Activated naive CD8-positive, alpha-beta T cell (primary cell): ENCODE measurements around the gene FZD10.

ENCODE experiments used
- H3K27ac Mint-ChIP-seq: one replicate; pipeline ENCODE4 v1.8.0; 2021; ENCODE audit warnings: mixed read lengths
- H3K27me3 Mint-ChIP-seq: one replicate; pipeline ENCODE4 v1.8.0; 2021; ENCODE audit warnings: mixed read lengths
- H3K36me3 Mint-ChIP-seq: one replicate; pipeline ENCODE4 v1.8.0; 2021; ENCODE audit warnings: mixed read lengths
- H3K4me1 Mint-ChIP-seq: one replicate; pipeline ENCODE4 v1.8.0; 2021; ENCODE audit warnings: low read depth, mixed read lengths
- H3K4me3 Mint-ChIP-seq: one replicate; pipeline ENCODE4 v1.8.0; 2021; ENCODE audit warnings: mild to moderate bottlenecking, mixed read lengths
- H3K9me3 Mint-ChIP-seq: one replicate; pipeline ENCODE4 v1.8.0; 2021; ENCODE audit warnings: low read depth, mixed read lengths

Gene FZD10

GRCh38 chr12:130155416-130156073, 6.7 kb upstream of the FZD10 start:
- Mint-ChIP-seq H3K27ac (no peak overlapping the region), H3K36me3 (no peaks in the 10 kb centered on the region), H3K27me3 (peaks cover 20% of the 10 kb centered on the region), H3K4me3 (no peak overlapping the region), H3K4me1 (no peaks in the 10 kb centered on the region), H3K9me3 (no peaks in the 10 kb centered on the region)

DNA sequence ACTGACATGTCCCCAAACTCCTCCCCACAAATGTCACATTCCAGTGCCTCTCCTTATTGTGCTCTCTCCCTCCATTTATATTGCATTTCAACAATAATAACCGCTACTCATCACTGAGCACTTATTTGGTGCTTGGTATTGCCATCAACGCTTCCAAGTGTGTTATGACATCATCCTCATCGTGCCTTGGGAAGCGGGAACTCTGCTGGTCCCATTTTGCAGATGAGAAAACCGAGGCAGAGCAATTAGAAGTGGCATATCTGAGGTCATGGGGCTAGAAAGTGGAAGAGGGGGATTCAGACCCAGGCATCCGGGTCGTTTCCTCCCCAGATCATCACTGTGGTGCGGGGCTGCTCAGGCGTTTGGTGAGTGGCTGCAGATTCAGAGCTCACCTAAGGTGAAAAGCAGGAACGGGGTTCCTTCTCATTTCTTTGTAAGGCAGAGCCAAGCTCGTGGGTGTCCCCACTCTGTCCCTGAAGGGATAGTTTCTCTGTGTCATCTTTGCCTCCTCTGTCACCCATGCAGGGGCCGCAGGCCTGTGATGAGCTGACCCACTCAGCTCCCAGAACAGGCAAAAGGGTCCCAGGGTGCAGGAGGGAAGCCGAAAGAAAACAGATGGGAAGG, 5.5 kb upstream of the FZD10 start:
- no peaks in the 10 kb centered on the region for H3K9me3 Mint-ChIP-seq
- H3K36me3 Mint-ChIP-seq: no peaks in the 10 kb centered on the region
- peaks cover 20% of the 10 kb centered on the region for H3K27me3 Mint-ChIP-seq
- no peak overlapping the region for H3K27ac Mint-ChIP-seq
- H3K4me1 Mint-ChIP-seq: peaks cover 2% of the 10 kb centered on the region
- no peak overlapping the region for H3K4me3 Mint-ChIP-seq

- H3K4me3 Mint-ChIP-seq: no peak overlapping the region
- no peak overlapping the region for H3K27ac Mint-ChIP-seq
- H3K9me3 Mint-ChIP-seq: no peaks in the 10 kb centered on the region
- H3K27me3 Mint-ChIP-seq: peaks cover 20% of the 10 kb centered on the region
- H3K36me3 Mint-ChIP-seq: no peaks in the 10 kb centered on the region
- peaks cover 4% of the 10 kb centered on the region for H3K4me1 Mint-ChIP-seq
Measured at GRCh38 chr12:130157998-130158753, 4.1 kb upstream of the FZD10 start.

DNA sequence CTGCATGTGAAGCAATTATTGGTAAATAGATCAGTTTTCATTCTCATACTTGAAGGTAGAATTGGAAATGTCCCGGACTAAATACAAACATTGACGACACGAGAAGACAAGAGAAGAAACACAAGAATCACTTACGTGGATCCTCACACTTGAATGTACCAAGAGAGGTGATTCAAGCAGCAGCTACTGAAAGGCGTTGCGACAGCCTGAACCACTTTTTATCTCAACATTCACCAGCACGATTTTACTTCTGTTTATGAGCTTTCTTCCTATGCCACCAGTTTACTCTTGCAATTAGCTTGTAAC, 3.6 kb upstream of the FZD10 start:
- Mint-ChIP-seq H3K27me3 (peaks cover 22% of the 10 kb centered on the region), H3K36me3 (no peaks in the 10 kb centered on the region), H3K27ac (no peak overlapping the region), H3K4me3 (no peak overlapping the region), H3K4me1 (peaks cover 5% of the 10 kb centered on the region), H3K9me3 (no peaks in the 10 kb centered on the region)

DNA sequence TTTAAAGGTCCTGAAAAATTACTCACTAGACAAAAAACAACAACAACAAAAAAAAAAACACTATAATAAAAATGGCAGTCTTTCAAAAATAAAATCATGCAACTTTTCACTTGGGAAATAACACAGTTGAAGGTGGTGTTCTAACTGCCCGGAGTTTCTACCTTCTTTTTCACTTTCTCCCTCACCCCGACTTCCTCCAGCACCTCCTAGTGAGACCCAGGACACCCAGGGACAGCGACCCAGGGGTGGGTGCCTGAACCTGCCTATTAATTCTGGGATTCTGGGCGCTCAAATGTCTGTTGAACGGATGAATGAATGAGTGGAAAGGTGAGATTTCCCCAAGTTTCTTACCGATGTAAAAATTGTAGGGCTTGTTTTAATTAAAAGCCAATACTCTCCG, 2.0 kb upstream of the FZD10 start:
- H3K27ac Mint-ChIP-seq: no peak overlapping the region
- H3K36me3 Mint-ChIP-seq: no peaks in the 10 kb centered on the region

DNA sequence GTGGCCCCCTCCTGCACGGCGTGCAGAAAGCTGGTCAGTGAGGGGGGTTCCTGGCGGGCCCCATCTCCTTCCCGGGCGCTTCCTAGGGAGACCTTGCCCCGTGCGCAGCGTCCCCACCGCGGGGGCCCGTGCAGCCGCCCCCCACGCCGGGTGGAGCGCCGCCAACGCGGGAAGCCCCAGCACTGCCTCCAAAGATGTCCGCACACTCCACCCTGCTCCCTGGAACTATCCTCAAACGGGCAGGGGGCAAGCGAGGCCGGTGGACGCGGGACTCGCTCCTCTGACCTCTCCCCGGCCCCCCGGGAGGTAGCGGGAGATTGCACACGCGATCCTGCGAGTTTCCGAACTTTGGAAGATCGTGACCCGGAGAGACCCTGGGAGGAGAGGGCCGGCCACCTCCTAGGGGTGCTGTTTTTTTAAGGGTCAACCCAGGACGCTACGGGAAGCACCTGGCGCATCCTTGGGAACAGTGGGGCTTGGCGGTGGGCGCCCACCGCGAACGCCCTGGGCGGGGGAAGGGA, 1.5 kb upstream of the FZD10 start:
- H3K27ac Mint-ChIP-seq: no peak overlapping the region
- H3K9me3 Mint-ChIP-seq: no peaks in the 10 kb centered on the region
- H3K4me3 Mint-ChIP-seq: no peak overlapping the region
- H3K36me3 Mint-ChIP-seq: no peaks in the 10 kb centered on the region
- peaks cover 5% of the 10 kb centered on the region for H3K4me1 Mint-ChIP-seq
- H3K27me3 Mint-ChIP-seq: peaks cover 17% of the 10 kb centered on the region

More for the DNA sequence above, 2.0 kb upstream of the FZD10 start:
- peaks cover 21% of the 10 kb centered on the region for H3K27me3 Mint-ChIP-seq
- no peak overlapping the region for H3K4me3 Mint-ChIP-seq
- H3K4me1 Mint-ChIP-seq: peaks cover 5% of the 10 kb centered on the region
- no peaks in the 10 kb centered on the region for H3K9me3 Mint-ChIP-seq

GRCh38 chr12:130161261-130162243, 712 bp upstream of the FZD10 start:
- H3K4me1 Mint-ChIP-seq: peaks cover 5% of the 10 kb centered on the region
- H3K36me3 Mint-ChIP-seq: no peaks in the 10 kb centered on the region
- peak overlapping the region; percentile 42 for H3K4me3 Mint-ChIP-seq
- H3K27me3 Mint-ChIP-seq: peaks cover 20% of the 10 kb centered on the region
- no peak overlapping the region for H3K27ac Mint-ChIP-seq
- H3K9me3 Mint-ChIP-seq: no peaks in the 10 kb centered on the region

DNA sequence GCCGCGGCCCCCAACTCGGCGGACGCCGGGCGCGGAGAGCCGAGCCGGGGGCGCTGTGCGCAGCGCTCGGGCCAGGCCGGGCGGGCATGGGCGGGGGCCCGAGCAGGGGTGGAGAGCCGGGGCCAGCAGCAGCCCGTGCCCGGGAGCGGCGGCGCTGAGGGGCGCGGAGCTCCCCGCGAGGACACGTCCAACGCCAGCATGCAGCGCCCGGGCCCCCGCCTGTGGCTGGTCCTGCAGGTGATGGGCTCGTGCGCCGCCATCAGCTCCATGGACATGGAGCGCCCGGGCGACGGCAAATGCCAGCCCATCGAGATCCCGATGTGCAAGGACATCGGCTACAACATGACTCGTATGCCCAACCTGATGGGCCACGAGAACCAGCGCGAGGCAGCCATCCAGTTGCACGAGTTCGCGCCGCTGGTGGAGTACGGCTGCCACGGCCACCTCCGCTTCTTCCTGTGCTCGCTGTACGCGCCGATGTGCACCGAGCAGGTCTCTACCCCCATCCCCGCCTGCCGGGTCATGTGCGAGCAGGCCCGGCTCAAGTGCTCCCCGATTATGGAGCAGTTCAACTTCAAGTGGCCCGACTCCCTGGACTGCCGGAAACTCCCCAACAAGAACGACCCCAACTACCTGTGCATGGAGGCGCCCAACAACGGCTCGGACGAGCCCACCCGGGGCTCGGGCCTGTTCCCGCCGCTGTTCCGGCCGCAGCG, 639 bp downstream of the FZD10 start:
- H3K27ac Mint-ChIP-seq: no peak overlapping the region
- peaks cover 5% of the 10 kb centered on the region for H3K4me1 Mint-ChIP-seq
- no peaks in the 10 kb centered on the region for H3K9me3 Mint-ChIP-seq
- no peaks in the 10 kb centered on the region for H3K36me3 Mint-ChIP-seq
- H3K4me3 Mint-ChIP-seq: peak overlapping the region; percentile 47
- H3K27me3 Mint-ChIP-seq: peaks cover 16% of the 10 kb centered on the region

DNA sequence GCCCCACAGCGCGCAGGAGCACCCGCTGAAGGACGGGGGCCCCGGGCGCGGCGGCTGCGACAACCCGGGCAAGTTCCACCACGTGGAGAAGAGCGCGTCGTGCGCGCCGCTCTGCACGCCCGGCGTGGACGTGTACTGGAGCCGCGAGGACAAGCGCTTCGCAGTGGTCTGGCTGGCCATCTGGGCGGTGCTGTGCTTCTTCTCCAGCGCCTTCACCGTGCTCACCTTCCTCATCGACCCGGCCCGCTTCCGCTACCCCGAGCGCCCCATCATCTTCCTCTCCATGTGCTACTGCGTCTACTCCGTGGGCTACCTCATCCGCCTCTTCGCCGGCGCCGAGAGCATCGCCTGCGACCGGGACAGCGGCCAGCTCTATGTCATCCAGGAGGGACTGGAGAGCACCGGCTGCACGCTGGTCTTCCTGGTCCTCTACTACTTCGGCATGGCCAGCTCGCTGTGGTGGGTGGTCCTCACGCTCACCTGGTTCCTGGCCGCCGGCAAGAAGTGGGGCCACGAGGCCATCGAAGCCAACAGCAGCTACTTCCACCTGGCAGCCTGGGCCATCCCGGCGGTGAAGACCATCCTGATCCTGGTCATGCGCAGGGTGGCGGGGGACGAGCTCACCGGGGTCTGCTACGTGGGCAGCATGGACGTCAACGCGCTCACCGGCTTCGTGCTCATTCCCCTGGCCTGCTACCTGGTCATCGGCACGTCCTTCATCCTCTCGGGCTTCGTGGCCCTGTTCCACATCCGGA, 1.4 kb downstream of the FZD10 start:
- Mint-ChIP-seq H3K9me3 (no peaks in the 10 kb centered on the region), H3K36me3 (no peaks in the 10 kb centered on the region), H3K27me3 (peaks cover 20% of the 10 kb centered on the region), H3K4me1 (peaks cover 5% of the 10 kb centered on the region), H3K27ac (no peak overlapping the region), H3K4me3 (peak overlapping the region; percentile 46)

DNA sequence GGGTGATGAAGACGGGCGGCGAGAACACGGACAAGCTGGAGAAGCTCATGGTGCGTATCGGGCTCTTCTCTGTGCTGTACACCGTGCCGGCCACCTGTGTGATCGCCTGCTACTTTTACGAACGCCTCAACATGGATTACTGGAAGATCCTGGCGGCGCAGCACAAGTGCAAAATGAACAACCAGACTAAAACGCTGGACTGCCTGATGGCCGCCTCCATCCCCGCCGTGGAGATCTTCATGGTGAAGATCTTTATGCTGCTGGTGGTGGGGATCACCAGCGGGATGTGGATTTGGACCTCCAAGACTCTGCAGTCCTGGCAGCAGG, 1.9 kb downstream of the FZD10 start:
- Mint-ChIP-seq H3K27ac (no peak overlapping the region), H3K36me3 (no peaks in the 10 kb centered on the region), H3K4me3 (no peak overlapping the region)

DNA sequence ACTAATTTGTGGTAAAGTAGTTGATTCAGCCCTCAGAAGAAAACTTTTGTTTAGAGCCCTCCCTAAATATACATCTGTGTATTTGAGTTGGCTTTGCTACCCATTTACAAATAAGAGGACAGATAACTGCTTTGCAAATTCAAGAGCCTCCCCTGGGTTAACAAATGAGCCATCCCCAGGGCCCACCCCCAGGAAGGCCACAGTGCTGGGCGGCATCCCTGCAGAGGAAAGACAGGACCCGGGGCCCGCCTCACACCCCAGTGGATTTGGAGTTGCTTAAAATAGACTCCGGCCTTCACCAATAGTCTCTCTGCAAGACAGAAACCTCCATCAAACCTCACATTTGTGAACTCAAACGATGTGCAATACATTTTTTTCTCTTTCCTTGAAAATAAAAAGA, 2.7 kb downstream of the FZD10 start:
- no peak overlapping the region for H3K27ac Mint-ChIP-seq
- peaks cover 5% of the 10 kb centered on the region for H3K4me1 Mint-ChIP-seq
- peaks cover 21% of the 10 kb centered on the region for H3K27me3 Mint-ChIP-seq
- H3K36me3 Mint-ChIP-seq: no peaks in the 10 kb centered on the region
- no peak overlapping the region for H3K4me3 Mint-ChIP-seq
- no peaks in the 10 kb centered on the region for H3K9me3 Mint-ChIP-seq

More for the DNA sequence above, 1.9 kb downstream of the FZD10 start:
- peaks cover 20% of the 10 kb centered on the region for H3K27me3 Mint-ChIP-seq
- no peaks in the 10 kb centered on the region for H3K9me3 Mint-ChIP-seq
- H3K4me1 Mint-ChIP-seq: peaks cover 5% of the 10 kb centered on the region

- Mint-ChIP-seq H3K27me3 (peaks cover 24% of the 10 kb centered on the region), H3K27ac (no peak overlapping the region), H3K4me1 (peaks cover 5% of the 10 kb centered on the region), H3K9me3 (no peaks in the 10 kb centered on the region), H3K36me3 (no peaks in the 10 kb centered on the region), H3K4me3 (no peak overlapping the region)
Measured at GRCh38 chr12:130166306-130166705, 4.0 kb downstream of the FZD10 start.

- H3K4me3 Mint-ChIP-seq: no peak overlapping the region
- peaks cover 24% of the 10 kb centered on the region for H3K27me3 Mint-ChIP-seq
- H3K27ac Mint-ChIP-seq: no peak overlapping the region
- H3K9me3 Mint-ChIP-seq: no peaks in the 10 kb centered on the region
- H3K4me1 Mint-ChIP-seq: peaks cover 4% of the 10 kb centered on the region
- no peaks in the 10 kb centered on the region for H3K36me3 Mint-ChIP-seq
Measured at GRCh38 chr12:130167537-130167936, 5.3 kb downstream of the FZD10 start.
